Uterus (tissue), 2 donors: ENCODE measurements around the gene CNR2.

ENCODE experiments used
- CTCF ChIP-seq, 4 experiments: fragments of 200-600 bp in 2 of 4; fragments of 450-650 bp in 2 of 4; sonication (generic) in 2 of 4; IDR thresholded peaks; one replicate each; pipeline ENCODE4 v1.5.1; 2016 to 2019; ENCODE audit warnings: antibody characterized with exemption in 4 of 4, mild to moderate bottlenecking in 2 of 4, moderate library complexity in 1 of 4
- POLR2A ChIP-seq, 2 donors: fragments of 450-650 bp; IDR thresholded peaks; one replicate each; pipeline ENCODE4 v1.6.1; 2016; ENCODE audit warnings: antibody characterized with exemption in 2 of 2, mild to moderate bottlenecking in 1 of 2, moderate library complexity in 1 of 2

GRCh38 chr1:23825076-23825761, 87.9 kb downstream of the CNR2 start, which contains the start of gene HMGCL:
- TF ChIP-seq CTCF (IDR thresholded peaks at IDR 0.05) (peak in 1 of 4 experiments; percentile 26), POLR2A (IDR thresholded peaks at IDR 0.05) (peak; percentile 68 to 86)
